HG02610 (cell line): ENCODE results near the gene FABP7.

Source experiments
- ATAC-seq: cut with Tn5 transposase; IDR thresholded peaks from one replicate; pipeline ENCODE4 v1.9.1; 2021; ENCODE audit warnings: mild to moderate bottlenecking, moderate library complexity; ENCODE audit not compliant: unreplicated experiment

FABP7 gene

GRCh38 chr6:122792766-122793165, 13.2 kb downstream of the FABP7 start:
- no peak for ATAC-seq

GRCh38 chr6:122797537-122797936, 18.0 kb downstream of the FABP7 start:
- ATAC-seq: no peak

GRCh38 chr6:122798099-122798641, 18.7 kb downstream of the FABP7 start:
- ATAC-seq: peak; percentile 87

- ATAC-seq: no peak
Measured at GRCh38 chr6:122799140-122799745, 19.7 kb downstream of the FABP7 start.

- ATAC-seq: no peak
Measured at GRCh38 chr6:122799916-122800686, 20.6 kb downstream of the FABP7 start.

- no peak for ATAC-seq
Measured at GRCh38 chr6:122800906-122801305, 21.4 kb downstream of the FABP7 start.

GRCh38 chr6:122801397-122801796, 21.9 kb downstream of the FABP7 start:
- no peak for ATAC-seq

GRCh38 chr6:122803171-122803661, 23.7 kb downstream of the FABP7 start:
- no peak for ATAC-seq

GRCh38 chr6:122804962-122805485, 25.5 kb downstream of the FABP7 start:
- no peak for ATAC-seq

GRCh38 chr6:122806291-122806690, 26.8 kb downstream of the FABP7 start:
- ATAC-seq: no peak

- ATAC-seq: no peak
Measured at GRCh38 chr6:122808121-122808885, 28.8 kb downstream of the FABP7 start.

GRCh38 chr6:122809001-122809400, 29.5 kb downstream of the FABP7 start:
- ATAC-seq: no peak

GRCh38 chr6:122809691-122810090, 30.2 kb downstream of the FABP7 start:
- ATAC-seq: no peak

GRCh38 chr6:122810189-122810588, 30.7 kb downstream of the FABP7 start:
- no peak for ATAC-seq

GRCh38 chr6:122817358-122817757, 37.8 kb downstream of the FABP7 start:
- no peak for ATAC-seq

GRCh38 chr6:122817766-122818165, 38.2 kb downstream of the FABP7 start:
- no peak for ATAC-seq

- no peak for ATAC-seq
Measured at GRCh38 chr6:122818866-122819265, 39.4 kb downstream of the FABP7 start.

GRCh38 chr6:122821095-122821494, 41.6 kb downstream of the FABP7 start:
- no peak for ATAC-seq

GRCh38 chr6:122825163-122825562, 45.6 kb downstream of the FABP7 start:
- ATAC-seq: no peak

- ATAC-seq: no peak
Measured at GRCh38 chr6:122829456-122829855, 49.9 kb downstream of the FABP7 start.

- no peak for ATAC-seq
Measured at GRCh38 chr6:122831511-122831910, 52.0 kb downstream of the FABP7 start.
